HepG2 (cell line): ENCODE data around the gene AHRR. TPM values are rescaled to one million over a fixed set of nuclear protein-coding genes. Genes with fewer than 3 reads are reported as not detected.

Experiments
- ATAC-seq: fragments of 200-7000 bp; cut with Tn5 transposase; 3 replicates; pipeline ENCODE4 v1.9.1; 2020; ENCODE audit warnings: mild to moderate bottlenecking, moderate library complexity
- BruUV-seq: library from RNA; stranded (reverse); fragments of 400-500 nt; replicated peaks from 2 replicates; lab custom pipeline; 2021; lab: Mats Ljungman, UMichigan
- CTCF ChIA-PET: fragments of 300-600 bp; formaldehyde crosslinking; extraction: SDS; loops from one replicate; lab custom pipeline; 2021; ENCODE audit warnings: low total read pairs, inconsistent platforms, low intra/inter-chr PET ratio; lab: Yijun Ruan, JAX
- POLR2A ChIA-PET: fragments of 350-600 bp; sonication (Branson Sonifier 250); formaldehyde crosslinking; loops from one replicate; lab custom pipeline; 2020; ENCODE audit warnings: antibody characterized with exemption, inconsistent platforms; lab: Yijun Ruan, JAX
- DNase-seq: peaks from one replicate; pipeline ENCODE4 v3.0.0-alpha.2; 2015; ENCODE audit warnings: low spot score
- FAIRE-seq: peaks from 3 replicates; lab custom pipeline; 2011; peaks lifted over from hg19 to GRCh38; lab: Jason Lieb, UNC
- H2AFZ ChIP-seq: one replicate; pipeline ENCODE4 v1.6.1; 2011; ENCODE audit warnings: low read length, inconsistent platforms
- H3K27ac ChIP-seq: fragments of 300-600 bp; 3 replicates; pipeline ENCODE4 v1.8.0; 2011; ENCODE audit warnings: mixed run types, mild to moderate bottlenecking, mixed read lengths, low read length, inconsistent platforms; ENCODE audit not compliant: insufficient read depth; ENCODE audit errors: extremely low read length
- H3K27me3 ChIP-seq, 2 experiments: fragments of 200-600 bp in 1 of 2; 2 replicates in 1 of 2; 3 replicates in 1 of 2; pipeline versions ENCODE4 v1.6.0 to v1.8.0; 2011; ENCODE audit warnings: low read length in 2 of 2, mild to moderate bottlenecking in 2 of 2, moderate library complexity in 2 of 2, inconsistent platforms in 1 of 2; ENCODE audit not compliant: insufficient read depth in 2 of 2, control insufficient read depth in 1 of 2
- H3K36me3 ChIP-seq, 2 experiments: fragments of 200-600 bp in 1 of 2; replicated peaks in 1 of 2; 2 replicates in 1 of 2; 3 replicates in 1 of 2; pipeline versions ENCODE4 v1.5.1 to v1.8.0; 2011; ENCODE audit warnings: low read length in 2 of 2, inconsistent platforms in 1 of 2; ENCODE audit not compliant: insufficient read depth in 2 of 2, control insufficient read depth in 1 of 2
- H3K4me1 ChIP-seq: 2 replicates; pipeline ENCODE4 v1.5.1; 2012; ENCODE audit warnings: low read length, inconsistent platforms; ENCODE audit not compliant: insufficient read depth
- H3K4me2 ChIP-seq: 2 replicates; pipeline ENCODE4 v1.6.0; 2011; ENCODE audit warnings: low read depth, low read length, inconsistent platforms
- H3K4me3 ChIP-seq, 3 experiments: fragments of 200-600 bp in 1 of 3; sonication (generic), shearing (Covaris generic) in 1 of 3; replicated peaks in 1 of 3; 2 replicates each; pipeline ENCODE4 v1.5.1; 2011 to 2016; ENCODE audit warnings: low read length in 3 of 3, inconsistent platforms in 2 of 3, low read depth in 2 of 3, mild to moderate bottlenecking in 2 of 3, control low read depth in 1 of 3, mixed read lengths in 1 of 3; ENCODE audit not compliant: insufficient read depth in 1 of 3
- H3K79me2 ChIP-seq: one replicate; pipeline ENCODE4 v1.6.1; 2011; ENCODE audit warnings: low read length, inconsistent platforms; ENCODE audit not compliant: insufficient read depth
- H3K9ac ChIP-seq: 2 replicates; pipeline ENCODE4 v1.6.0; 2011; ENCODE audit warnings: mild to moderate bottlenecking, low read depth, low read length, inconsistent platforms; ENCODE audit not compliant: insufficient read depth
- H3K9me3 ChIP-seq: 2 replicates; pipeline ENCODE4 v1.5.1; 2012; ENCODE audit warnings: mild to moderate bottlenecking, low read length
- H4K20me1 ChIP-seq: 2 replicates; pipeline ENCODE4 v1.6.0; 2011; ENCODE audit warnings: inconsistent platforms, mild to moderate bottlenecking, low read length, moderate library complexity; ENCODE audit not compliant: insufficient read depth
- EEA1 ChIP-seq: sonication (generic); formaldehyde crosslinking; IDR thresholded peaks from 2 replicates; pipeline ENCODE4 v1.5.1; 2020; ENCODE audit warnings: mild to moderate bottlenecking, missing genetic modification reagents, borderline replicate concordance
- ETS1 ChIP-seq: sonication (generic); formaldehyde crosslinking; IDR thresholded peaks from 2 replicates; pipeline ENCODE4 v1.4.0; 2020; ENCODE audit warnings: missing genetic modification reagents
- HNRNPUL1 ChIP-seq: fragments of 200-400 bp; formaldehyde crosslinking; IDR thresholded peaks from 2 replicates; pipeline ENCODE4 v1.6.1; 2017; ENCODE audit warnings: low read depth, mild to moderate bottlenecking, low read length, moderate library complexity
- KDM4B ChIP-seq: sonication (generic); formaldehyde crosslinking; IDR thresholded peaks from 2 replicates; pipeline ENCODE4 v1.4.0; 2020; ENCODE audit warnings: missing genetic modification reagents
- NFRKB ChIP-seq: fragments of 450-650 bp; IDR thresholded peaks from 2 replicates; pipeline ENCODE4 v1.6.1; 2017
- RBFOX2 ChIP-seq: fragments of 200-400 bp; formaldehyde crosslinking; IDR thresholded peaks from 2 replicates; pipeline ENCODE4 v1.6.1; 2017; ENCODE audit warnings: low read depth, mild to moderate bottlenecking, low read length
- SRSF4 ChIP-seq: fragments of 200-400 bp; formaldehyde crosslinking; IDR thresholded peaks from one replicate; pipeline ENCODE4 v1.6.1; 2018; ENCODE audit warnings: mild to moderate bottlenecking, low read depth, low read length, moderate library complexity; ENCODE audit not compliant: poor library complexity, severe bottlenecking
- TCF7L2 ChIP-seq: IDR thresholded peaks from 2 replicates; pipeline ENCODE4 v1.6.1; 2011; ENCODE audit warnings: mild to moderate bottlenecking, low read depth, low read length, moderate library complexity
- USF2 ChIP-seq, 2 experiments: sonication (generic) in 1 of 2; formaldehyde crosslinking in 1 of 2; IDR thresholded peaks; 2 replicates each; pipeline versions ENCODE4 v1.5.1 to v1.6.1; 2011 to 2020; ENCODE audit warnings: borderline replicate concordance in 1 of 2, low read depth in 1 of 2, low read length in 1 of 2, mild to moderate bottlenecking in 1 of 2, missing genetic modification reagents in 1 of 2, moderate library complexity in 1 of 2
- ZNF615 ChIP-seq: sonication (generic); formaldehyde crosslinking; IDR thresholded peaks from 2 replicates; pipeline ENCODE4 v1.5.0; 2020; ENCODE audit warnings: mild to moderate bottlenecking, missing genetic modification reagents, borderline replicate concordance
- ZNF784 ChIP-seq: sonication (generic); formaldehyde crosslinking; IDR thresholded peaks from 2 replicates; pipeline ENCODE4 v1.5.1; 2020; ENCODE audit warnings: missing genetic modification reagents, mild to moderate bottlenecking, borderline replicate concordance
- WGBS: methylation state at CpG from one replicate; pipeline ENCODE4 v1.1.6; 2017; ENCODE audit warnings: low lambda C conversion rate; 5-methylcytosine and 5-hydroxymethylcytosine counted together
- in situ Hi-C: cut with HindIII; loops from 2 replicates; pipeline ENCODE4 v1.10.0; 2017; ENCODE audit warnings: low pct_unique_long_range_greater_than_20kb; ENCODE audit not compliant: extremely low pct_ligation_motif_present
- intact Hi-C: fragments of 100-400 bp; cut with micrococcal nuclease; formaldehyde crosslinking; loops from one replicate; pipeline ENCODE4 v1.10.0; 2022; ENCODE audit not compliant: unreplicated experiment
- polyA plus RNA-seq, 8 experiments: library from polyadenylated mRNA; depleted of rRNA in 3 of 8; stranded (reverse) in 7 of 8; unstranded in 1 of 8; fragments of >200 nt; fragmentation: Illumina TruSeq in 4 of 8; extraction: Trizol in 4 of 8; gene quantifications; 2 replicates each; pipeline versions ENCODE4 v1.2.1 to v1.2.3, GENCODE V29; 2011 to 2016; ENCODE audit warnings: low read depth in 4 of 8, missing spikeins in 1 of 8, mixed read lengths in 1 of 8; ENCODE audit not compliant: insufficient read depth in 1 of 8
- total RNA-seq, 5 experiments: library from RNA; depleted of rRNA; stranded (reverse); fragments of >200 nt; fragmentation: Illumina TruSeq; extraction: Trizol; gene quantifications; 2 replicates each; pipeline ENCODE4 v1.2.3, GENCODE V29; 2016; ENCODE audit warnings: low read depth in 1 of 5

The AHRR gene
- total and polyA plus RNA-seq, 2 of the 13 experiments (the other 11 are each of a cell fraction or from before 2014, with no cell fraction given), result 0.28 to 0.35 TPM

- Histone ChIP-seq H3K36me3 (peaks cover 0 to 4% of the 10 kb centered on the region in 2 experiments; a peak in 2 of 5 replicates), H3K4me3 (peak overlapping the region; percentile 79 to 89 (median 89)), H3K27ac (peak overlapping the region; percentile 72), H4K20me1 (peaks cover 4% of the 10 kb centered on the region; the same call in 1 of the 2 replicates), H3K79me2 (peaks cover 3% of the 10 kb centered on the region), H3K4me2 (peak overlapping the region; percentile 90), H3K27me3 (peaks cover 8 to 32% of the 10 kb centered on the region in 2 experiments), H3K9ac (peak overlapping the region; percentile 87), H3K9me3 (no peaks in the 10 kb centered on the region), H2AFZ (no peak overlapping the region), H3K4me1 (peaks cover 32% of the 10 kb centered on the region)
- in situ Hi-C loops, result no loop called here
- intact Hi-C loops, result loop anchor here (2.0 kb wide), 1 partner anchor 140 kb away; the partner anchor contains the start of gene CEP72
- no TSS peak for BruUV-seq
- ATAC-seq (peak; percentile 58), FAIRE-seq (no peak), DNase-seq (peak; percentile 52)
- ChIA-PET CTCF (no interaction called here), POLR2A (interaction anchor here (2.6 kb wide), 1 partner anchor 26 kb away, joined by 14 read pairs; no protein-coding TSS in a partner anchor)
- no CpG with 5 or more reads among the region's 137 CpGs for WGBS
- TF ChIP-seq ETS1 (CRISPR knock-in tag), result peak; percentile 98
- no peak for TF ChIP-seq SRSF4
- no peak for TF ChIP-seq KDM4B (CRISPR knock-in tag)
- no peak for TF ChIP-seq USF2 (IDR thresholded peaks at IDR 0.05; ENCODE audit: low read depth, low read length)
- no peak for TF ChIP-seq USF2 (CRISPR knock-in tag; IDR thresholded peaks at IDR 0.05; ENCODE audit: borderline replicate concordance)
- TF ChIP-seq TCF7L2, result no peak
- TF ChIP-seq RBFOX2, result peak; percentile 85
- no peak for TF ChIP-seq ZNF615 (CRISPR knock-in tag)
- peak; percentile 95 for TF ChIP-seq ZNF784 (CRISPR knock-in tag)
- TF ChIP-seq EEA1 (CRISPR knock-in tag), result peak; percentile 95; the same call in 1 of the 2 replicates
- no peak for TF ChIP-seq HNRNPUL1
- TF ChIP-seq NFRKB, result no peak
Observed at GRCh38 chr5:472656-473550, 151.4 kb downstream of the AHRR start.
